GM19467 (cell line): ENCODE measurements around the gene LRRC7.
"Not testable (repeated sequence)": the region's sequence is repeated elsewhere in the genome, so short reads cannot be mapped to it uniquely, and the experiment has no call there.

Experiments
- ATAC-seq: cut with Tn5 transposase; IDR thresholded peaks from one replicate; pipeline ENCODE4 v1.9.1; 2021; ENCODE audit warnings: mild to moderate bottlenecking, moderate library complexity; ENCODE audit not compliant: unreplicated experiment

Gene LRRC7

GRCh38 chr1:69946935-69947334 lies 379.2 kb downstream of the LRRC7 start:
- no peak for ATAC-seq

- no peak for ATAC-seq
Observed at GRCh38 chr1:69947837-69948236, 380.1 kb downstream of the LRRC7 start.

- no peak for ATAC-seq
Observed at GRCh38 chr1:69952676-69953075, 385.0 kb downstream of the LRRC7 start.

GRCh38 chr1:69962452-69962851 lies 394.7 kb downstream of the LRRC7 start:
- ATAC-seq, result not testable (repeated sequence)

- no peak for ATAC-seq
Observed at GRCh38 chr1:69967245-69967766, 399.6 kb downstream of the LRRC7 start.

GRCh38 chr1:69976896-69977295 lies 409.2 kb downstream of the LRRC7 start:
- no peak for ATAC-seq

GRCh38 chr1:69982992-69983391 lies 415.3 kb downstream of the LRRC7 start:
- no peak for ATAC-seq

- no peak for ATAC-seq
Observed at GRCh38 chr1:69985376-69985775, 417.7 kb downstream of the LRRC7 start.

- no peak for ATAC-seq
Observed at GRCh38 chr1:69985901-69986439, 418.2 kb downstream of the LRRC7 start.

GRCh38 chr1:69987881-69988280 lies 420.2 kb downstream of the LRRC7 start:
- ATAC-seq, result no peak

- no peak for ATAC-seq
Observed at GRCh38 chr1:69991644-69992043, 423.9 kb downstream of the LRRC7 start.

GRCh38 chr1:69992594-69992993 lies 424.9 kb downstream of the LRRC7 start:
- no peak for ATAC-seq

- ATAC-seq, result no peak
Observed at GRCh38 chr1:69993810-69994209, 426.1 kb downstream of the LRRC7 start.

- no peak for ATAC-seq
Observed at GRCh38 chr1:69994241-69994640, 426.5 kb downstream of the LRRC7 start.

- ATAC-seq, result no peak
Observed at GRCh38 chr1:69998847-69999246, 431.1 kb downstream of the LRRC7 start.

GRCh38 chr1:70003211-70003908 lies 435.6 kb downstream of the LRRC7 start:
- ATAC-seq, result no peak

GRCh38 chr1:70005386-70006034 lies 437.8 kb downstream of the LRRC7 start:
- ATAC-seq, result no peak

- no peak for ATAC-seq
Observed at GRCh38 chr1:70008660-70009059, 440.9 kb downstream of the LRRC7 start.

- ATAC-seq, result no peak
Observed at GRCh38 chr1:70017770-70018169, 450.0 kb downstream of the LRRC7 start.

- no peak for ATAC-seq
Observed at GRCh38 chr1:70024272-70024671, 456.6 kb downstream of the LRRC7 start.

- no peak for ATAC-seq
Observed at GRCh38 chr1:70025052-70025451, 457.3 kb downstream of the LRRC7 start.

- ATAC-seq, result no peak
Observed at GRCh38 chr1:70025846-70026245, 458.1 kb downstream of the LRRC7 start.
